Large intestine (tissue), 12 donors: Measurements from ENCODE around the gene HARS2. TPM values are rescaled to one million over a fixed set of nuclear protein-coding genes. Genes with fewer than 3 reads are reported as not detected.
"Not testable (repeated sequence)": the region's sequence is repeated elsewhere in the genome, so short reads cannot be mapped to it uniquely, and the experiment has no call there.

Experiments
- DNase-seq, 2 donors: peaks; one replicate each; pipeline versions ENCODE4 v3.0.0 to v3.0.0-alpha.2; 2013
- H3K27ac ChIP-seq: one replicate; pipeline ENCODE4 v1.5.1; 2013; ENCODE audit warnings: low read length
- H3K27me3 ChIP-seq: 2 replicates; pipeline ENCODE4 v1.6.1; 2013; ENCODE audit warnings: low read length; ENCODE audit not compliant: control insufficient read depth, insufficient read depth
- H3K36me3 ChIP-seq: 2 replicates; pipeline ENCODE4 v1.6.1; 2013; ENCODE audit warnings: low read length; ENCODE audit not compliant: control insufficient read depth, insufficient read depth
- H3K4me1 ChIP-seq: one replicate; pipeline ENCODE4 v1.6.1; 2013; ENCODE audit warnings: low read length; ENCODE audit not compliant: control insufficient read depth, insufficient read depth
- H3K4me3 ChIP-seq: one replicate; pipeline ENCODE4 v1.5.1; 2013; ENCODE audit warnings: low read length
- H3K9me3 ChIP-seq: one replicate; pipeline ENCODE4 v1.6.1; 2013; ENCODE audit warnings: mild to moderate bottlenecking, low read depth, low read length, moderate library complexity; ENCODE audit not compliant: control insufficient read depth
- WGBS: methylation state at CpG from one replicate; pipeline ENCODE4 v1.1.5; 2013; ENCODE audit warnings: low lambda C conversion rate; ENCODE audit not compliant: insufficient coverage; 5-methylcytosine and 5-hydroxymethylcytosine counted together
- long read RNA-seq, 11 donors: transcript quantifications; one replicate each; lab custom pipeline, GENCODE V29; 2026
- polyA plus RNA-seq: library from polyadenylated mRNA; unstranded; fragments of 120-200 nt; gene quantifications from one replicate; pipeline ENCODE4 v1.2.1, GENCODE V29; 2013

HARS2 gene, protein sequence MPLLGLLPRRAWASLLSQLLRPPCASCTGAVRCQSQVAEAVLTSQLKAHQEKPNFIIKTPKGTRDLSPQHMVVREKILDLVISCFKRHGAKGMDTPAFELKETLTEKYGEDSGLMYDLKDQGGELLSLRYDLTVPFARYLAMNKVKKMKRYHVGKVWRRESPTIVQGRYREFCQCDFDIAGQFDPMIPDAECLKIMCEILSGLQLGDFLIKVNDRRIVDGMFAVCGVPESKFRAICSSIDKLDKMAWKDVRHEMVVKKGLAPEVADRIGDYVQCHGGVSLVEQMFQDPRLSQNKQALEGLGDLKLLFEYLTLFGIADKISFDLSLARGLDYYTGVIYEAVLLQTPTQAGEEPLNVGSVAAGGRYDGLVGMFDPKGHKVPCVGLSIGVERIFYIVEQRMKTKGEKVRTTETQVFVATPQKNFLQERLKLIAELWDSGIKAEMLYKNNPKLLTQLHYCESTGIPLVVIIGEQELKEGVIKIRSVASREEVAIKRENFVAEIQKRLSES
- polyA plus RNA-seq, result 39.2 TPM
- long read RNA-seq, donor 1, partial matches to known transcripts, result 0 of 1 reads
- long read RNA-seq, donor 1, other reads (novel, unspliced or antisense), result 0 of 1 reads
- long read RNA-seq, donor 2, partial matches to known transcripts, result 0 of 3 reads
- long read RNA-seq, donor 2, other reads (novel, unspliced or antisense), result 0 of 3 reads
- long read RNA-seq, donor 3, transcript HARS2-201 (13 exons, 2,510 nt), result major isoform, 6 of 7 reads
- long read RNA-seq, donor 3, partial matches to known transcripts, result 0 of 7 reads
- long read RNA-seq, donor 3, other reads (novel, unspliced or antisense), result 0 of 7 reads
- long read RNA-seq, donor 4, result 0 reads
- long read RNA-seq, donor 5, partial matches to known transcripts, result 0 of 4 reads
- long read RNA-seq, donor 5, other reads (novel, unspliced or antisense), result 0 of 4 reads
- long read RNA-seq, donor 6, transcript HARS2-201 (13 exons, 2,510 nt), result major isoform, 5 of 6 reads
- long read RNA-seq, donor 6, partial matches to known transcripts, result 0 of 6 reads
- long read RNA-seq, donor 6, other reads (novel, unspliced or antisense), result 0 of 6 reads
- long read RNA-seq, donor 7, partial matches to known transcripts, result 6 of 8 reads
- long read RNA-seq, donor 7, other reads (novel, unspliced or antisense), result 0 of 8 reads
- long read RNA-seq, donor 8, partial matches to known transcripts, result 0 of 2 reads
- long read RNA-seq, donor 8, other reads (novel, unspliced or antisense), result 0 of 2 reads
- long read RNA-seq, donor 9, transcript HARS2-201 (13 exons, 2,510 nt), result major isoform, 5 of 6 reads
- long read RNA-seq, donor 9, partial matches to known transcripts, result 0 of 6 reads
- long read RNA-seq, donor 9, other reads (novel, unspliced or antisense), result 0 of 6 reads
- long read RNA-seq, donor 10, partial matches to known transcripts, result 5 of 11 reads
- long read RNA-seq, donor 10, other reads (novel, unspliced or antisense), result 0 of 11 reads
- long read RNA-seq, donor 11, partial matches to known transcripts, result 0 of 3 reads
- long read RNA-seq, donor 11, other reads (novel, unspliced or antisense), result 0 of 3 reads

DNA sequence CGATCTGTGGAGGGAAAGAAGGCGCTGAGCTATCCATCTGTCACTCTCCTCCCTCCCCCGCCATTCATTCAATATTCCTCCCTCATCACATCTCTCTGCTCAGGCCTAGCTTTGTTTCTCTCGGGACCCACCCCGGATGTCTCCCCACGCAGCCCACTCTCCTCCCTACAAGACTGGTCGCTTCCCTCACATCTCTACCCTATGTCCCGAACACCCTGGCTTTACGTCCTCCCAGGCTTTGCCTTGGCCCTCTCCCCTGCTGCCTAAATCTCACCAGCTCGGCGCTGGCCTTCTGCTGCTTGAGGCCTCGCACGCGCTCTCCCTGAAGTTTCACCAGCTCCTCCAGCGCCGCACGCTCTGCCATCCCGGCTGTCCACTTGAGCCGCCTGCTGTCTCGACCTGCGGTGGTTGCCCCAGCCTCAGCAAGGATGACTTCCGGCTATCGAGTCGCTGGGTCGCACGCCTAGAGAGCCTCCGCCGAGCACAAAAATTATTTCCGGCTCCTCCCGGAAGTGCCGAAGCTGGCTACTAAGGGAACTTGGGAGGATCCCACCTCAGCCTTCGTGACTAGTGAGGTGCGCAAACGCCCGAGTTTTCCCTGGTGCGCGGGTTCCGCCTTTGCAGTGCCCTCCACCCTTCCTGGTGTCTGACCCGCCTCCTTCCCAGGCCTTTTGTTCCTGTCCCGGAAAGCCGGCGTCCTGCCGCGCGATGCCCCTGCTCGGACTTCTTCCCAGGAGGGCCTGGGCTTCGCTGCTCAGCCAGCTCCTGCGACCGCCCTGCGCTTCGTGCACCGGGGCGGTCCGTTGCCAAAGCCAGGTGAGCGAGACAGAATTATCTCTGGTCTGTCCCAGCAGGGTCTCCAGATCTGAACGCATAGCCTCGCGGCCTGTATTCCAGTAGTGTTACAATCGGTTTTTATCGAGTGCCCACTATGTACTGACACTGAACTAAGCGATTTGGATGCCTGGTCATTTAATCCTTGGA, at the start of gene HARS2, which contains the start of gene HARS1:
Gene HARS2 (plus strand): TSS at position 515 of the 984 bp plus-strand sequence. CDS start 194 bp downstream, at position 709.
Gene HARS1 (minus strand): TSS at position 430 of the 984 bp plus-strand sequence. CDS start 66 bp downstream, at position 364.
- Histone ChIP-seq H3K9me3 (no peaks in the 10 kb centered on the region), H3K36me3 (peaks cover 42% of the 10 kb centered on the region), H3K4me3 (peak within 1 kb of the TSS; percentile 83), H3K27me3 (no peaks in the 10 kb centered on the region), H3K27ac (peak within 1 kb of the TSS; percentile 78), H3K4me1 (peaks cover 3% of the 10 kb centered on the region)
- DNase-seq, result peak; percentile 84 to 94
- WGBS, result no CpG with 5 or more reads among the region's 61 CpGs

DNA sequence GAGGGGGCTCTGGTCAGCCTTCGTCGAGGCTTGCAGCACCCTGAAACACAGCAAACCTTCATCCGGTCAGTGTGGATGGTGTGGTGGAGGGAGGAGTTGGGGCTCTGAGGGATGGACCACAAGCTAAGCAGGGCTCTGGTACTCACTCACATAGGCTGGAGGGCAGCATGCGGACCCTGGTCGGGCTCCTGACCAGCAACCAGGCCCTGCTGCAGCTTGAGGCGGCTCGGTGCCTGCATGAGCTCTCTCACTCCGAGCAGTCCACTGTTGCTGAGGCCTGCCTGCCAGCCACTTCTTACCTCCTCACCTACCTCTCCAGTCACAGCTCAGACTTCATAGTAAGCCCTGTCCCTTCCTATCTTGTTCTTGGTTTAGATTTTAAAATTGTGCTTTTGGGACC, 49.5 kb upstream of the HARS2 start:
- Histone ChIP-seq H3K27ac (no peak overlapping the region), H3K36me3 (peaks cover 34% of the 10 kb centered on the region), H3K4me1 (peaks cover 20% of the 10 kb centered on the region), H3K4me3 (no peak overlapping the region), H3K27me3 (peaks cover 2% of the 10 kb centered on the region), H3K9me3 (no peaks in the 10 kb centered on the region)
- DNase-seq, result no peak
- no CpG with 5 or more reads among the region's 8 CpGs for WGBS

DNA sequence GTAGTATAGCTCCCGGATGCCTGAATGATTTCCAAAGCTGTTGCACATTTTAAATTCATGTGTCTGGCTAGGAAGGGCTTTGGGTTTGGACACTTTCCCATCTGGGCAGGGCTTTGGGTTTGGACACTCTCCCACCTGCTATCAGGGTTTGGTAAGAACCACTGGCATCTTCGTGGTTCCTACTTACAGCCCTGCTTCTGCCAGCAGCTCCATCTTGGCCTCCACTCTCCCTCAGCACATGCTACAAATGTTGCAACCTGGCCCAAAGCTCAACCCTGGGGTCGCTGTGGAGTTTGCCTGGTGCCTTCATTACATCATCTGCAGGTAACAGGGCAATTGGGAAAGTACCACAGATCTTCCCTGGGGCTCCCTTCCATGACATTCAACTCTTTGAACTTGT, 48.5 kb upstream of the HARS2 start:
- Histone ChIP-seq H3K27me3 (peaks cover 2% of the 10 kb centered on the region), H3K4me3 (no peak overlapping the region), H3K9me3 (no peaks in the 10 kb centered on the region), H3K27ac (no peak overlapping the region), H3K36me3 (peaks cover 34% of the 10 kb centered on the region), H3K4me1 (peaks cover 20% of the 10 kb centered on the region)
- DNase-seq, result no peak
- WGBS, result no CpG with 5 or more reads among the region's 3 CpGs

DNA sequence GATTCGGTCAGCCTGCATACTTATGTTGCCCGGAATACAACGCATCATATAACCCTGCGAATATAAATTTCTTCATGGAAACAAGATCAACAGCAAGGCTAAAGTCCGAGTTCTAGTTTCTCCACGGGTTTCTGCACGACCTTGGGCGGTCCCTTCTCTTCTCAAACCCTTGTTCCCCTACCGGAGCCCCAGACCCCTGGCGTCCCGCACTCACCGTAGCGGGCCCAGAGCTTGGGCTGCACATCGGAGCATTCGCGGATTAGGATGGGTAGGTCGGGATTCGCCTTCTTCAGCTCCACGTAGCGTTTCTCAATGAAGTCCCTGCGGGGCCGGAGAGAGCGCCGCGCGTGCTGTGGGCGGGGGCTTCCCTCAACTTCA, 44.2 kb upstream of the HARS2 start:
- peak in 1 of 2 donors; percentile 43 for DNase-seq
- H3K9me3 ChIP-seq, result no peaks in the 10 kb centered on the region
- no CpG with 5 or more reads among the region's 27 CpGs for WGBS
- H3K4me3 ChIP-seq, result peak overlapping the region; percentile 66
- H3K36me3 ChIP-seq, result peaks cover 53% of the 10 kb centered on the region
- peaks cover 6% of the 10 kb centered on the region for H3K4me1 ChIP-seq
- H3K27ac ChIP-seq, result peak overlapping the region; percentile 69
- no peaks in the 10 kb centered on the region for H3K27me3 ChIP-seq

DNA sequence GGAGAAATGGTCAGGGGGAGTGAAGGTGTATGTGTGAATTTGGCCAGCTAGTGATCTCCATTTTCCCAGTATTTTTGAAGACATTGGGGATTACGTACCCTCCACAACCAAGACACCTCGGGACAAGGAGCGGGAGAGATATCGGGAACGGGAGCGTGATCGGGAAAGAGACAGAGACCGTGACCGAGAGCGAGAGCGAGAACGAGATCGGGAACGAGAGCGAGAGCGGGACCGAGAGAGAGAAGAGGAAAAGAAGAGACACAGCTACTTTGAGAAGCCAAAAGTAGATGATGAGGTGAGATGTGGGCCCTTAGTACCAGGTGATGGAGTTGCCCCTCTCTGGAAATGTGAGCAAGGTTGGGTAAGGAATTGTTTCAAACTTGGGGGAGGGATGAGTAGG, 32.4 kb upstream of the HARS2 start:
- Histone ChIP-seq H3K27ac (no peak overlapping the region), H3K36me3 (peaks cover 88% of the 10 kb centered on the region), H3K4me1 (no peaks in the 10 kb centered on the region), H3K27me3 (no peaks in the 10 kb centered on the region), H3K4me3 (no peak overlapping the region), H3K9me3 (no peaks in the 10 kb centered on the region)
- 100% methylated on average over 14 of the region's 17 CpGs for WGBS
- DNase-seq, result no peak

DNA sequence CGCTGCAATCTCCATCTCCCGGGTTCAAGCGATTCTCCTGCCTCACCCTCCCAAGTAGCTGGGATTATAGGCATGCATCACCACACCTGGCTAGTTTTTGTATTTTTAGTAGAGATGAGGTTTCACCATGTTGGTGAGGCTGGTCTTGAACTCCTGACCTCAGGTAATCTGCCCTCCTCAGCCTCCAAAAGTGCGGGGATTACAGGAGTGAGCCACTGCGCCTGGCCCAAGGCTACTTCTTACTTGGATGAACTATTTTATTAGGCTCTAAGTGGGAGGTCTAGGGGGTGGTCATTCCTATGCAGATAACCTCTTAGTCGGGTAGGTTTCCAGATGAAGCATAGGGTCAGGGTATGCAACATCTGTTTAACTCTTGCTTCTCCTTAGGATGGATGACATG, 30.9 kb upstream of the HARS2 start:
- peaks cover 76% of the 10 kb centered on the region for H3K36me3 ChIP-seq
- DNase-seq, H3K27me3 ChIP-seq, H3K27ac ChIP-seq, H3K4me1 ChIP-seq, H3K4me3 ChIP-seq, H3K9me3 ChIP-seq: not testable (repeated sequence)
- no CpG with 5 or more reads among the region's 6 CpGs for WGBS

DNA sequence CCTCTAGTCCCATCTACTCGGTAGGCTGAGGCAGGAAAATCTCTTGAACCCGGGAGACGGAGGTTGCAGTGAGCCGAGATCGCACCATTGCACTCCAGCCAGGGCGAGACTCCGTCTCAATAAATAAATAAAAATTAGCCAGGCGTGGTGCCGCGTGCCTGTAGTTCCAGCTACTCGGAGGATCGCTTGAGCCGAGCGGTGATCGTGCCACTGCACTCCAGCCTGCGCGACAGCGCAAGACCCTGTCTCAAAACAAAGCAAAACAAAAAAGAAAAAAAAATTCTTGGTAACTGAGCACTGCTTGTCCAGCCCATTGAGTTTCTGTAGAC, 27.3 kb upstream of the HARS2 start:
- Histone ChIP-seq H3K36me3 (peaks cover 61% of the 10 kb centered on the region), H3K9me3 (no peaks in the 10 kb centered on the region), H3K27ac (peak overlapping the region; percentile 89), H3K4me1 (peaks cover 3% of the 10 kb centered on the region), H3K4me3 (peak overlapping the region; percentile 99), H3K27me3 (no peaks in the 10 kb centered on the region)
- no peak for DNase-seq
- WGBS, result no CpG with 5 or more reads among the region's 18 CpGs

DNA sequence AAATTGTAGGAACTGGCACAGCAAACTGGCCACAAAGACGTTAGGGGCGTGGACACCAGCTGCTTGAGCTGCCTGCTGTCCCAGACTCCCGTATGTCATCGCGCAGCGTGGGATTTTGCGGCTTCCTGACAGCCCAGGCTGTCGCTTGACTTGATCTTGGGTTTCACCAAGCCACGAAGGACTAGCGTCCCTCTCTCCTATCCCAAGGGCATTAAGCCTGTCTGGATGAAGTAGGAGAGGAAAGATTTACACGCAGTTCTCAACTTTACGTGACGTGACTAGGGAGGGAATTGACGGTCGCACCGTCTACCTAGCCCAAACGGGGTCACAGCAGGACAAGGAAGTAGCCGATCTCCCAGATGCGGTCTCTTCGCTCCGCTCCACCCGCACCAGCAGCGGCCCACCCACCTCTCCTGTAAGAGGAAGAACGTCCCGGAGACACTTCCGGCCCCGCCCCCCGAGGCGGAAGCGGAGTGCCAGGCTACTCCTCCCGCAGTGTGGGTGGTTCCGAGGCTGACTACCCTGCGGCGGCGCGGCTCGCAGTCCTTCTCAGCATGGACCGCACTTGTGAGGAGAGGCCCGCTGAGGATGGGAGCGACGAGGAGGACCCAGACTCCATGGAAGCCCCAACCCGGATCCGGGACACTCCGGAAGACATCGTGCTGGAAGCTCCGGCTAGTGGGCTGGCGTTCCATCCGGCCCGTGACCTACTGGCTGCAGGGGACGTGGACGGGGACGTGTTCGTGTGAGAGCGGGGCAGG, 26.7 kb upstream of the HARS2 start, which contains the start of gene WDR55:
Gene WDR55 (plus strand): TSS at position 546 of the 761 bp plus-strand sequence. CDS start 9 bp downstream, at position 555.
- peaks cover 3% of the 10 kb centered on the region for H3K4me1 ChIP-seq
- WGBS, result no CpG with 5 or more reads among the region's 54 CpGs
- H3K27me3 ChIP-seq, result no peaks in the 10 kb centered on the region
- peak; percentile 91 to 97 for DNase-seq
- H3K9me3 ChIP-seq, result no peaks in the 10 kb centered on the region
- peak within 1 kb of the TSS; percentile 99 for H3K4me3 ChIP-seq
- H3K27ac ChIP-seq, result peak within 1 kb of the TSS; percentile 89
- H3K36me3 ChIP-seq, result peaks cover 61% of the 10 kb centered on the region
